Mesenchymal stem cell (in vitro differentiated cells and primary cell): ENCODE measurements around the gene ABCB8.
"Not testable (repeated sequence)": the region's sequence is repeated elsewhere in the genome, so short reads cannot be mapped to it uniquely, and the experiment has no call there.

Experiments used
- DNase-seq: peaks from one replicate; pipeline ENCODE4 v3.0.0-alpha.2; 2013
- H2AFZ ChIP-seq: one replicate; pipeline ENCODE4 v1.6.1; 2013; ENCODE audit warnings: low read depth, mild to moderate bottlenecking, control low read depth, inconsistent platforms, low read length, moderate library complexity
- H2AK5ac ChIP-seq: 2 replicates; pipeline ENCODE4 v1.6.1; 2013; ENCODE audit warnings: low read length, moderate library complexity, mild to moderate bottlenecking, inconsistent platforms; ENCODE audit not compliant: severe bottlenecking
- H2BK120ac ChIP-seq: one replicate; pipeline ENCODE4 v1.6.1; 2013; ENCODE audit warnings: low read depth, mild to moderate bottlenecking, inconsistent platforms, low read length, moderate library complexity
- H2BK12ac ChIP-seq, 2 experiments: one replicate each; pipeline ENCODE4 v1.6.1; 2013; ENCODE audit warnings: inconsistent platforms in 2 of 2, low read length in 2 of 2, mild to moderate bottlenecking in 2 of 2, moderate library complexity in 2 of 2, control low read depth in 1 of 2
- H2BK15ac ChIP-seq: one replicate; pipeline ENCODE4 v1.6.1; 2013; ENCODE audit warnings: mild to moderate bottlenecking, low read depth, inconsistent platforms; ENCODE audit not compliant: poor library complexity, severe bottlenecking
- H2BK5ac ChIP-seq: 2 replicates; pipeline ENCODE4 v1.6.1; 2013; ENCODE audit warnings: low read depth, mild to moderate bottlenecking, low read length, control low read depth, inconsistent platforms; ENCODE audit not compliant: poor library complexity, severe bottlenecking
- H3K14ac ChIP-seq, 2 experiments: one replicate each; pipeline ENCODE4 v1.6.1; 2013; ENCODE audit warnings: inconsistent platforms in 2 of 2, low read length in 2 of 2, control low read depth in 1 of 2, mild to moderate bottlenecking in 1 of 2, moderate library complexity in 1 of 2
- H3K18ac ChIP-seq, 2 experiments: one replicate each; pipeline ENCODE4 v1.6.1; 2013; ENCODE audit warnings: inconsistent platforms in 2 of 2, low read length in 2 of 2, control low read depth in 1 of 2, low read depth in 1 of 2, mild to moderate bottlenecking in 1 of 2
- H3K23ac ChIP-seq, 2 experiments: one replicate each; pipeline ENCODE4 v1.6.1; 2013; ENCODE audit warnings: inconsistent platforms in 2 of 2, low read length in 2 of 2, mild to moderate bottlenecking in 2 of 2, moderate library complexity in 2 of 2, control low read depth in 1 of 2
- H3K27ac ChIP-seq: 2 replicates; pipeline ENCODE4 v1.5.1; 2013; ENCODE audit warnings: mild to moderate bottlenecking, moderate library complexity, low read length, control low read depth, inconsistent platforms; ENCODE audit not compliant: poor library complexity, severe bottlenecking
- H3K27me3 ChIP-seq, 2 experiments: 2 replicates each; pipeline versions ENCODE4 v1.6.1 to v1.7.0; 2013; ENCODE audit warnings: low read length in 2 of 2, mild to moderate bottlenecking in 2 of 2, moderate library complexity in 2 of 2, control low read depth in 1 of 2, inconsistent platforms in 1 of 2; ENCODE audit not compliant: control insufficient read depth in 1 of 2, insufficient read depth in 1 of 2
- H3K36me3 ChIP-seq, 2 experiments: 2 replicates each; pipeline versions ENCODE4 v1.6.1 to v1.7.0; 2013; ENCODE audit warnings: low read length in 2 of 2, control low read depth in 1 of 2, inconsistent platforms in 1 of 2, low read depth in 1 of 2, mild to moderate bottlenecking in 1 of 2; ENCODE audit not compliant: insufficient read depth in 2 of 2, control insufficient read depth in 1 of 2
- H3K4ac ChIP-seq, 2 experiments: one replicate each; pipeline ENCODE4 v1.6.1; 2013; ENCODE audit warnings: inconsistent platforms in 2 of 2, low read length in 2 of 2, mild to moderate bottlenecking in 2 of 2, moderate library complexity in 2 of 2, control low read depth in 1 of 2, low read depth in 1 of 2
- H3K4me1 ChIP-seq: 2 replicates; pipeline ENCODE4 v1.6.1; 2013; ENCODE audit warnings: low read depth, low read length, control low read depth; ENCODE audit not compliant: control insufficient read depth, insufficient read depth
- H3K4me2 ChIP-seq: 2 replicates; pipeline ENCODE4 v1.6.1; 2013; ENCODE audit warnings: low read length, mild to moderate bottlenecking, inconsistent platforms; ENCODE audit not compliant: poor library complexity, severe bottlenecking
- H3K4me3 ChIP-seq, 2 experiments: 2 replicates each; pipeline versions ENCODE4 v1.5.1 to v1.7.0; 2013; ENCODE audit warnings: low read length in 2 of 2, mild to moderate bottlenecking in 2 of 2, control low read depth in 1 of 2, low read depth in 1 of 2; ENCODE audit not compliant: insufficient read depth in 1 of 2
- H3K79me1 ChIP-seq: replicated peaks from 2 replicates; pipeline ENCODE4 v1.6.1; 2013; ENCODE audit warnings: mild to moderate bottlenecking, control low read depth, low read length, inconsistent platforms; ENCODE audit not compliant: poor library complexity, severe bottlenecking
- H3K9ac ChIP-seq: 2 replicates; pipeline ENCODE4 v1.7.0; 2013; ENCODE audit warnings: mild to moderate bottlenecking, low read length, moderate library complexity
- H3K9me3 ChIP-seq: 2 replicates; pipeline ENCODE4 v1.7.0; 2013; ENCODE audit warnings: mild to moderate bottlenecking, low read length; ENCODE audit not compliant: control insufficient read depth
- H4K8ac ChIP-seq: one replicate; pipeline ENCODE4 v1.6.1; 2013; ENCODE audit warnings: inconsistent platforms, mild to moderate bottlenecking, low read length, moderate library complexity
- H4K91ac ChIP-seq: one replicate; pipeline ENCODE4 v1.6.1; 2013; ENCODE audit warnings: mild to moderate bottlenecking, low read length, inconsistent platforms
- WGBS: methylation state at CpG from one replicate; pipeline ENCODE4 v1.1.7; 2013; ENCODE audit warnings: mixed read lengths; 5-methylcytosine and 5-hydroxymethylcytosine counted together

Gene ABCB8

DNA sequence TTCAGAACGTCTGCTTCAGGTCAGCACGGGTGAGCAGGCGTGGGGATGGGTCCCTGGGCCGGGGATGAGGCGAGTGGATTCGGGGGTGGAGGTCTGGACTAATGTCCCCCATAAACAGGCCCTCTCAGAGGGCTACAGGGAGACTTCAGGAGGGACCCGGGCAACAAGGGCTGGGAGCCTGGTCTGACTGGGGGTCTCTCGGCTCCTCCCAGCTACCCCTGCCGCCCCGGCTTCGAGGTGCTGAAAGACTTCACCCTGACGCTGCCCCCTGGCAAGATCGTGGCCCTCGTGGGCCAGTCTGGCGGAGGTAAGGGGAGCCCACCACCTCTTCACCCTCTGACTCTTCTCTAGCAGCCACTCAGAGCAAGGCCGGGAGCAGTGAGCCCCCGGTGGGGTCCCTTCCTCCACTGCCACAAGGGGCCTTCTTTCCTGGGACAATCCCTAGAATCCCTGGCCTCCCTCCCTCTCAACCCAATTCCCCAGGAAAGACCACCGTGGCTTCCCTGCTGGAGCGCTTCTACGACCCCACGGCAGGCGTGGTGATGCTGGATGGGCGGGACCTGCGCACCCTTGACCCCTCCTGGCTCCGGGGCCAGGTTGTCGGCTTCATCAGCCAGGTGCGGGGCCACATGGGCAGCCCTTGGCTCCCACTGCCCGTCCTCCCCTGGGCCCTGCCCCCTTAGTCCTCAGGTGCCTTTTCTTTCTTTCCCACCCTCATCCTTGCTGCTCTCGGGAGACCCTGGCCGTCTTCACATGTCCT is 12.5 kb downstream of the ABCB8 start:
- Histone ChIP-seq H3K9ac (no peak overlapping the region), H3K9me3 (no peaks in the 10 kb centered on the region), H3K4me1 (peaks cover 26% of the 10 kb centered on the region), H3K79me1 (no peaks in the 10 kb centered on the region), H3K14ac (no peak overlapping the region), H4K91ac (peak overlapping the region; percentile 57), H2BK12ac (peak overlapping the region; percentile 46 to 68), H4K8ac (no peak overlapping the region), H2AFZ (no peak overlapping the region), H3K23ac (no peak overlapping the region), H2AK5ac (no peak overlapping the region), H3K36me3 (peaks cover 27 to 66% of the 10 kb centered on the region in 2 experiments), H2BK120ac (no peak overlapping the region), H3K4me3 (peak overlapping the region in 1 of 2 experiments; percentile 27), H3K4me2 (no peak overlapping the region), H3K27ac (no peak overlapping the region), H3K18ac (no peak overlapping the region), H3K4ac (no peak overlapping the region), H3K27me3 (no peaks in the 10 kb centered on the region), H2BK15ac (peak overlapping the region; percentile 97), H2BK5ac (no peak overlapping the region)
- 96% methylated on average over 30 of the region's 30 CpGs for WGBS
- DNase-seq = no peak

GRCh38 chr7:151043449-151043848 is 15.2 kb downstream of the ABCB8 start:
- not testable (repeated sequence) for H3K9me3 ChIP-seq, H2AFZ ChIP-seq, H3K14ac ChIP-seq, H4K8ac ChIP-seq, H2AK5ac ChIP-seq, H2BK120ac ChIP-seq, H2BK12ac ChIP-seq, H3K4ac ChIP-seq, H3K27me3 ChIP-seq, H4K91ac ChIP-seq, H3K4me3 ChIP-seq, H3K23ac ChIP-seq, H3K4me2 ChIP-seq, H3K79me1 ChIP-seq, DNase-seq, H2BK5ac ChIP-seq, H3K18ac ChIP-seq, H3K27ac ChIP-seq, H3K9ac ChIP-seq, H2BK15ac ChIP-seq
- Histone ChIP-seq H3K36me3 (peaks cover 11 to 53% of the 10 kb centered on the region in 2 experiments), H3K4me1 (peaks cover 27% of the 10 kb centered on the region)
- WGBS = 97% methylated on average over 10 of the region's 10 CpGs

DNA sequence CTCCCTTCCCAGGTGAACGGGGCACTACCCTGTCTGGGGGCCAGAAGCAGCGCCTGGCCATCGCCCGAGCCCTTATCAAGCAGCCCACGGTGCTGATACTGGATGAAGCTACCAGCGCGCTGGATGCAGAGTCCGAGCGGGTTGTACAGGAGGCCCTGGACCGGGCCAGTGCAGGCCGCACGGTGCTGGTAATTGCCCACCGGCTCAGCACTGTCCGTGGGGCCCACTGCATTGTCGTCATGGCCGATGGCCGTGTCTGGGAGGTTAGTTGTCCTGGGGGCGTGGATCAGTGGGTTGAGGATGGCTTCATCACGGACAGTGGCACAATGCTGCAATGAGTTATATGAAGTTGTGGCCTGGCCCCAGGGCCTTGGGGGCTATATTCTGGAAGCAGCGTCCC is 15.7 kb downstream of the ABCB8 start:
- Histone ChIP-seq H2BK15ac (no peak overlapping the region), H2BK12ac (no peak overlapping the region), H2BK120ac (no peak overlapping the region), H3K4me3 (no peak overlapping the region), H3K36me3 (peaks cover 11 to 53% of the 10 kb centered on the region in 2 experiments), H3K79me1 (no peaks in the 10 kb centered on the region), H4K8ac (no peak overlapping the region), H3K4me2 (no peak overlapping the region), H3K9me3 (no peaks in the 10 kb centered on the region), H3K27ac (no peak overlapping the region), H4K91ac (no peak overlapping the region), H3K4ac (no peak overlapping the region), H3K18ac (no peak overlapping the region), H2AK5ac (no peak overlapping the region), H3K23ac (no peak overlapping the region), H2AFZ (no peak overlapping the region), H3K14ac (no peak overlapping the region), H3K9ac (no peak overlapping the region), H3K27me3 (no peaks in the 10 kb centered on the region), H3K4me1 (peaks cover 23% of the 10 kb centered on the region), H2BK5ac (no peak overlapping the region)
- DNase-seq = no peak
- 94% methylated on average over 19 of the region's 20 CpGs for WGBS

GRCh38 chr7:151045262-151045661 is 17.0 kb downstream of the ABCB8 start:
- Histone ChIP-seq H3K14ac (no peak overlapping the region), H3K4ac (no peak overlapping the region), H3K4me2 (no peak overlapping the region), H3K23ac (no peak overlapping the region), H3K4me3 (no peak overlapping the region), H2BK5ac (no peak overlapping the region), H3K27me3 (peaks cover 4 to 10% of the 10 kb centered on the region in 2 experiments), H3K4me1 (peaks cover 11% of the 10 kb centered on the region), H3K27ac (no peak overlapping the region), H4K91ac (no peak overlapping the region), H2AFZ (no peak overlapping the region), H3K9ac (no peak overlapping the region), H4K8ac (no peak overlapping the region), H3K36me3 (peaks cover 11 to 52% of the 10 kb centered on the region in 2 experiments), H3K79me1 (no peaks in the 10 kb centered on the region), H2BK12ac (no peak overlapping the region), H2AK5ac (no peak overlapping the region), H2BK120ac (no peak overlapping the region), H2BK15ac (no peak overlapping the region), H3K9me3 (no peaks in the 10 kb centered on the region), H3K18ac (no peak overlapping the region)
- DNase-seq = no peak
- WGBS = 97% methylated on average over 11 of the region's 11 CpGs
